NCI-H82 (cell line): ENCODE measurements around the gene PHKG1.
"Not testable (repeated sequence)": the region's sequence is repeated elsewhere in the genome, so short reads cannot be mapped to it uniquely, and the experiment has no call there.

Experiments used
- DNase-seq: peaks from one replicate; lab custom pipeline; 2025; lab: John Stamatoyannopoulos, UW

Gene PHKG1

DNA sequence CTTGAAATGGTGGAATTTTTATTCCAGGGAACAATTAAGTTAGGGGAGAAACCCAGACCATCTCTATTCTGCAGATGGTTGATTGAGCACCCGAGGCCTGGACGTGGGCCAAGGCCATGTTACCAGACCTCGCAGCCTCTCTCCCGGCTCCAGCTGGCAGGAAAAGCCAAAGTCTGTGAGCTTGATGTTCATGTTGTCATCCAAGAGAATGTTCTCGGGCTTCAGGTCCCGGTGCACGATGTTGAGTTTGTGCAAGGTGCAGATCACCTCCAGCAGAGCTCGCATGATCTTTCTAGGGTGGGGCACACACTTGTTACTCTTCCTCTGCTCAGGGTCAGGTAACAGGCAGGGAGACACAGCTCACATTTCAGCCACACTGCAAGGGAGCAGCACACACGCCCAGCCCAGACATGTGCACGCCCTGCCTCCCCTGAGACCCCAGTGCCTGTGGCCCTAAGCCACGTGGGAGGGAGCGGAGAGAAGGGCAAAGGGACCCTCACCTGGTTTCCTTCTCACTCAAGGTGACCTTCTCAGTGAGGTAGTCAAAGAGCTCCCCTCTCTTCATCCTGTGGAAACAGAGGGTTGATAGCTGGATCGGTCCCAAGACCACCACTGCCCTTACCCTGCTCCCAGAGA lies 9.5 kb downstream of the PHKG1 start:
- no peak for DNase-seq

GRCh38 chr7:56081626-56082340 lies 11.0 kb downstream of the PHKG1 start:
- no peak for DNase-seq

GRCh38 chr7:56080726-56081435 lies 11.9 kb downstream of the PHKG1 start:
- DNase-seq: not testable (repeated sequence)

GRCh38 chr7:56079450-56080185 lies 13.1 kb downstream of the PHKG1 start:
- DNase-seq: no peak

DNA sequence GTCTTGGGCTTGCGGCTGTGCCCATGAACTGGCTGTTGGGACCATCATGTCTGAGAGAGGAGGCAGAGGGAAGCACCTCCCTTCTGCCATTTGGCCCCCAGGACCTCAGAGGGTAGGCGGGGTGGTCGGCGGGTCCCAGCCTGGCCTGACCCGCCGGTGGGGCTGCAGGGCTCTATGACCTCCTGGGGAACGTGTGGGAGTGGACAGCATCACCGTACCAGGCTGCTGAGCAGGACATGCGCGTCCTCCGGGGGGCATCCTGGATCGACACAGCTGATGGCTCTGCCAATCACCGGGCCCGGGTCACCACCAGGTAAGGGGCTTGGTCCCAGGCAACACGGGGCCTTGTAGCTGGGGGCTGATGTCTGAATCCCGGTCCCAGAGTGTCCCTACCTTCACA lies 14.6 kb downstream of the PHKG1 start:
- no peak for DNase-seq

DNA sequence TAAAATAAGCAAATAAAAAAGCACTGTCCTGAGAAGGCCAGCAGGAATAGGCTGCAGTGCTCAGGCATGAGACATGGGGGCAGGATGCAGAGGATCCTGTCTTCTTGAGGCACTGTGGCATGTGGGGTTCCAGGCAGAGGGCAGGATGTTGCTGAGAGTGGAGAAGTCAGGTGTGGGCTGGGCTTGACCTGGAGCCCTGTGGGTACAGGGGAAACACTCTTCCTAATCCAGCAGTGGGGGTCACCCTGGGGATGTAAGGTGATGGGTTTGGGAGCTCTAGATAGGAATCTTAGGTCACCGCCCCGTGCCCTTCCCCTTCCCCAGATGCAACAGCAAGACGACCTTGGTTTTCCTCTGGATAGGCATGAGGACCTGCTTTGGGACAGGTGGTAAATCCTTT lies 15.1 kb downstream of the PHKG1 start:
- DNase-seq: no peak

GRCh38 chr7:56074371-56074791 lies 18.4 kb downstream of the PHKG1 start:
- DNase-seq: peak; percentile 93

- not testable (repeated sequence) for DNase-seq
Measured at GRCh38 chr7:56066376-56066775, 26.4 kb downstream of the PHKG1 start.

GRCh38 chr7:56063882-56064625 lies 28.7 kb downstream of the PHKG1 start, which contains the start of gene SUMF2:
Gene SUMF2 (plus strand): TSS chr7:56064286. CDS start chr7:56064312, 26 bp downstream.
- peak; percentile 95 for DNase-seq

- DNase-seq: peak; percentile 34
Measured at GRCh38 chr7:56063500-56063881, 29.3 kb downstream of the PHKG1 start.

DNA sequence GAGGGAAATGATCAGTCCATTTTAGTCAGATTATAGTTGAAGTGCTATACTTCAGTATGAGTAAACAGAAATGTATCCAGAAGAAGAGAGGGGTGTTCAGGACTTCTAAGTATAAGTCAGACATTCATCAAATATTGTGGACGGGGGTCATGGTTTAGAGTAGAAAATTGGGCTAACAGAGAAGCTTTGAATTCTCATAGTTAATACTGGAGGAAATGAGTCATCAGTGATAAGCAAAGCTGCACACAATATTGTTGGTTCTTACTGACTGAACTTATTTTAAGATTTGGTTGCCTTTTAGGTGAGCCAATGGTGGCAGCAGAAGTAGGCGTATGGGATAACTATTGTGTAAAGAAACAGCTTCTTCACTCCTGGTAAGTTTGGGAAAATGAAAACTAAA lies 30.4 kb downstream of the PHKG1 start:
- DNase-seq: no peak

GRCh38 chr7:56053993-56054392 lies 38.8 kb downstream of the PHKG1 start:
- no peak for DNase-seq

- no peak for DNase-seq
Measured at GRCh38 chr7:56053379-56053778, 39.4 kb downstream of the PHKG1 start.

DNA sequence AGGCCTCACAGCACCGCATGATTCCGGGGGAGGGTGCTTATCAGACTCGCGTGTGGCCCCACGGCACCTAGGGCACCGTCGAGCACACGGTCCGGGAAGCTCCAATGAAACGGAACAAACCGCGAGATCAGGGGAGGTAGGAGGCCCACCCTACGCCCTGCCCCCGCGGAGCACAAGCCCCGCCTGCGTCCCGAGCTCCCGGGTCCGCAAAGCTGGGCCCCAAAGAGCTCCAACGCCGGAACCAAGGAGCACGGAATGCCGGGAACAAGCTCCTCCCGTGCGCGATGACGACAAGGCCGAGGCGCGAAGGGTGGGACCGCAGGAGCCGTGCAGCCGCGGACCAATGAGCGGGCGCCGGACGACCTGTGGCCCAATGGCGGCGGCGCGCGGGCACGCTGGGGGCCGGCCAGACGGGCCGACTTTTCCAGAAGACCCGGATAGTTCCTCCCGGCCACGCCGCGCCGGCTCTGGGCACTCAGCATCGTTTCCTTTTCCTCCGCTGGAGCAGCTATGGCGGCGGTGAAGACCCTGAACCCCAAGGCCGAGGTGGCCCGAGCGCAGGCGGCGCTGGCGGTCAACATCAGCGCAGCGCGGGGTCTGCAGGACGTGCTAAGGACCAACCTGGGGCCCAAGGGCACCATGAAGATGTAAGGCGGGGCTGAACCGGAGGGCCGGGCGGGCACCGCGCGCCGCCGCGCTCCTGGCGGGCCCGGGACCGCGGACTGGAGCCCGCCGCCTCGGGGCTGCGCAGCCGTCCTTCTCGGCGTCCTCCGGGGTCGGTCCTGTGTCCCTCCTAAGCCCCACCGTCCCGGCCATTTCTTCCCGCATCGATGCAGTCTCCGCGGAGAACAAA lies 41.2 kb downstream of the PHKG1 start, which contains the start of the genes CCT6A and PSPH:
Gene CCT6A (plus strand): TSS at position 427 of the 853 bp plus-strand sequence. CDS start 84 bp downstream, at position 511.
Gene PSPH (minus strand): TSS at position 106 of the 853 bp plus-strand sequence. CDS start 30,232 bp downstream, outside the sequence.
- peak; percentile 99 for DNase-seq

DNA sequence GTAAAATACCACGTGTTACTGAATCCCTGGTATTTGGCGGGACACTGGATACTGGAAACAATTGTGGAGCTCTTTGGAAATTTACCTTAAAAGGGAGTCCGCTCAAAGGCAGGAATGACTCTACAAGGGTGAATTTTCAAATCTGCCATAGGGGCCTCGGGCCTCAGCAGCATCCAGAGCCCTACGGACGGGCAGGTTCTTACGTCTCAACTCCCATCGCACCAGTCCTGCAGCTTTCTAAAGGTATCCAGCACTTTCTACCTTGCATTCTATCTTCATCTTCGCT lies 41.8 kb downstream of the PHKG1 start:
- DNase-seq: no peak

DNA sequence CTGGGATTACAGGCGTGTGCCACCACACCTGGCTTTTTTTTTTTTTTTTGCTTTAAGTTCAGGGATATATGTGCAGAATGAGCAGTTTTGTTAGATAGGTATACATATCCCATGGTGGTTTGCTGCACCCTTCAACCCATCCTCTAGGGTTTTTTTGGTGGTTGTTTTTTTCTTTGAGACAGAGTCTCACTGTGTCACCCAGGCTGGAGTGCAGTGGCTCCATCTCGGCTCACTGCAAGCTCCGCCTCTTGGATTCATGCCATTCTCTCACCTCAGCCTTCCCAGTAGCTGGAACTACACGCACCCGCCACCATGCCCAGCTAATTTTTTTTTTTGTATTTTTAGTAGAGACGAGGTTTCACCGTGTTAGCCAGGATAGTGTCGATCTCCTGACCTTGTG lies 44.0 kb downstream of the PHKG1 start:
- DNase-seq: peak; percentile 59

DNA sequence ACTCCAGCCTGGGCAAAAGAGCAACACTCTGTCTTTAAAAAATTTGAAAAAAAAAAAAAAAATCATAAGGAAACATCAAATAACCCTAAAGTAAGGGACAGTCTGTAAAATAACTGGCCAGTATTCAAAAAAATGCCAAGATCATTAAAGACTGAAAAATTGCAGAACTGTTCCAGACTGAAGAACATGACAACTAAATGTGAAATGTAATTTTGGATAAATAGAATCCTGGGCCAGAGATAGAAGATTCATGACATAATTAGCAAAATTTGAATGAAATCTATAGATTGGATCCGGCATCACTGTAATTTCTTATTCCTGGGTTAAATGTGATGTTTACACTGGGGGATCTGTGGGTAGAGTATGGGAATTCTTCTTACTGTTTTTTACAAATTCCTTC lies 44.5 kb downstream of the PHKG1 start:
- DNase-seq: no peak

DNA sequence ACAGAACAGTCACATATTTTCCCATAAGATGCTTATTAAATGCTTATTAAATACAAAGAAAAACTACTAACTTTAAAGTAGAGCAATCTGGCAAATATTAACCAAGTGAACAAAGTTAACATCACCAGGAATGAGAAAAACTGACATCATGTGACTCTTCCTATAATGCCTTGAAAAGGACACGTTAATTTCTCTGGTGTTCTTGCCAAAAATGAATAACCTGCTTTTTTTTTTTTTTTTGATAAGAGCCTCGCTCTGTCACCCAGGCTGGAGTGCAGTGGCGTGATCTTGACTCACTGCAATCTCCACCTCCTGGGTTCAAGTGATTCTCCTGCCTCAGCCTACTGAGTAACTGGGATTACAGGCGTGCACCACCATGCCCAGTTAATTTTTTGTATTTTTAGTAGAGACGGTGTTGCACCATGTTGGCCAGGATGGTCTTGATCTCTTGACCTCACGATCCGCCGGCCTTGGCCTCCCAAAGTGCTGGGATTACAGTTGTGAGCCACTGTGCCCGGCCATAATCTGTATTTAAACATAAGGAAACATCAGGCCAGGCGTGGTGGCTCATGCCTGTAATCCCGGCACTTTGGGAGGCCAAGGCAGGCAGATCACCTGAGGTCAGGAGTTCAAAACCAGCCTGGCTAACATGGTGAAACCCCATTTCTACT lies 45.2 kb downstream of the PHKG1 start:
- not testable (repeated sequence) for DNase-seq

DNA sequence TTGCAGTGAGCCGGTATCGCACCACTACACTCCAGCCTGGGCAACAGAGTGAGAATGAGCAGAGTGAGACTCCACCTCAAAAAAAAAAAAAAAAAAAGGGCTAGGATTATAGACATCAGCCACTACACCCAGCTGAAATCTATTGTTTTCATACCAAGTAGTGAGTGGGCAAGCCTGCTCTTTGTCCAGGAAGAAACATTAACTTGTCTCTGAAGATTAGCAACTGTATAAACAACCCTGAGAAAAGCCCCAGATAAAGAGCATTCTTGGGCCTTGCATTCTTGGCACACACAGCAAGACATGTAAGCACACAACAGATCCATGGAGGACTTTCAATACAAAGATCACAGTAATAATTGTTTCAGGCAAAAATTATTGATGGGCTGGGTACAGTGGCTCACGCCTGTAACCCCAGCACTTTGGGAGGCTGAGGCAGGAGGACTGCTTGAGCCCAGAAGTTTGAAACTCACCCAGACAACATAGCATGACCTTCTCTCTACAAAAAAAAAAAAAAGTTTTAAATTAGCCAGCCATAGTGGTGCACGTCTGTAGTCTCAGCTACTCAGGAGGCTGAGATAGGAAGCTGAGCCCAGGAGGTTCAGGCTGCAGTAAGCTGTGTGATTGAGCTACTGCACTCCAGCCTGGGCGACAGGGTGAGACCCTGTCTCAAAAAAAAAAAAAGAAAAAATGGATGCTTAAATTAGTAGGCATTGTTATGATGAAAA lies 45.9 kb downstream of the PHKG1 start:
- DNase-seq: no peak
